ENCODE data around the gene PTPN1. TPM values are rescaled to one million over a fixed set of nuclear protein-coding genes. Genes with fewer than 3 reads are reported as not detected.

Gene PTPN1
- total and polyA plus RNA-seq, 2 donors (not counting 3 experiments of a cell fraction or from before 2014, with no cell fraction given), result 41.1 to 64.3 TPM

GRCh38 chr20:50518270-50518721 lies 8.1 kb downstream of the PTPN1 start:
- H3K36me3 ChIP-seq (ENCODE audit: control insufficient read depth in 2 of 2, extremely low read depth in 1 of 2, insufficient read depth in 2 of 2, low read length in 2 of 2), result peaks cover 0 to 2% of the 10 kb centered on the region in 2 experiments
- CTCF ChIA-PET, result interaction anchor here (1.4 to 3.1 kb wide), 2 partner anchors 7 to 20 kb away, joined by 4 to 12 read pairs; no protein-coding TSS in a partner anchor
- no peaks in the 10 kb centered on the region for H3K9me3 ChIP-seq (replicated peaks; ENCODE audit: control insufficient read depth, insufficient read depth, low read length)
- peaks cover 39% of the 10 kb centered on the region for H3K4me1 ChIP-seq (ENCODE audit: control insufficient read depth, extremely low read depth, insufficient read depth, low read length)
- intact Hi-C loops (cut with micrococcal nuclease) (no loop called here), dilution Hi-C loops (cut with MboI; ENCODE audit: extremely low pct_ligation_motif_present, low sequenced_read_pairs) (no loop called here)
- H3K9me1 ChIP-seq (replicated peaks; ENCODE audit: control insufficient read depth, extremely low read depth, insufficient read depth, low read length), result no peaks in the 10 kb centered on the region
- no TSS peak for BruUV-seq (replicated peaks)
- POLR2A ChIA-PET, result no interaction called here
- no peak overlapping the region for H3K27ac ChIP-seq (ENCODE audit: insufficient read depth, low read depth, low read length)
- no peak overlapping the region for H3K4me2 ChIP-seq (ENCODE audit: insufficient read depth, low read length)
- peaks cover 95% of the 10 kb centered on the region for H3K79me2 ChIP-seq (ENCODE audit: control insufficient read depth, insufficient read depth, low read length)
- H3K4me3 ChIP-seq (replicated peaks in 1 of 3; ENCODE audit: insufficient read depth in 1 of 3, low read depth in 1 of 3, low read length in 3 of 3), result no peak overlapping the region
- no peak for DNase-seq (ENCODE audit: low read depth, low spot score)
- no peaks in the 10 kb centered on the region for H4K20me1 ChIP-seq (replicated peaks; ENCODE audit: control insufficient read depth, extremely low read depth, insufficient read depth, low read length)
- H2AFZ ChIP-seq (ENCODE audit: low read depth, low read length), result no peak overlapping the region
- FAIRE-seq, result no peak
- TF ChIP-seq MAX (IDR thresholded peaks at IDR 0.05; ENCODE audit: insufficient read depth, insufficient read length) (no peak), GATA2 (IDR thresholded peaks at IDR 0.05; ENCODE audit: insufficient read depth, insufficient read length, low read depth, low read length) (no peak), FOS (IDR thresholded peaks at IDR 0.05; ENCODE audit: borderline replicate concordance, insufficient read depth, low read length) (no peak), MYC (IDR thresholded peaks at IDR 0.05; ENCODE audit: low read depth, low read length) (no peak), POLR2A (IDR thresholded peaks at IDR 0.05; ENCODE audit: low read depth, low read length) (no peak), EZH2 (IDR thresholded peaks at IDR 0.05; ENCODE audit: borderline replicate concordance, low read depth, low read length, severe bottlenecking) (no peak), POLR2AphosphoS5 (IDR thresholded peaks at IDR 0.05; ENCODE audit: insufficient read depth, low read depth, low read length) (no peak), CTCF (IDR thresholded peaks at IDR 0.05; ENCODE audit: extremely low read depth in 1 of 2, insufficient read depth in 1 of 2, low read depth in 1 of 2, low read length in 2 of 2) (no peak), JUN (IDR thresholded peaks at IDR 0.05; ENCODE audit: borderline replicate concordance, insufficient read depth, insufficient read length, low read depth) (no peak)
- H3K9ac ChIP-seq (replicated peaks; ENCODE audit: extremely low read depth, insufficient read depth, low read length), result no peak overlapping the region
- no peaks in the 10 kb centered on the region for H3K27me3 ChIP-seq (ENCODE audit: control insufficient read depth in 2 of 2, insufficient read depth in 2 of 2, low read length in 2 of 2)

Measured in endothelial cell of umbilical vein (primary cell).